HG02798 (cell line): ENCODE measurements around the gene PRPF18.

Experiments
- ATAC-seq: cut with Tn5 transposase; IDR thresholded peaks from one replicate; pipeline ENCODE4 v1.9.1; 2021; ENCODE audit warnings: mild to moderate bottlenecking; ENCODE audit not compliant: unreplicated experiment, poor library complexity

The PRPF18 gene

GRCh38 chr10:13597909-13598308, 11.1 kb downstream of the PRPF18 start:
- no peak for ATAC-seq

- no peak for ATAC-seq
Observed at GRCh38 chr10:13604357-13605040, 17.7 kb downstream of the PRPF18 start.

- ATAC-seq = no peak
Observed at GRCh38 chr10:13608246-13608853, 21.6 kb downstream of the PRPF18 start.

- ATAC-seq = no peak
Observed at GRCh38 chr10:13612654-13613373, 26.0 kb downstream of the PRPF18 start.

- no peak for ATAC-seq
Observed at GRCh38 chr10:13613519-13613918, 26.8 kb downstream of the PRPF18 start.

GRCh38 chr10:13614530-13615332, 28.0 kb downstream of the PRPF18 start:
- no peak for ATAC-seq

- ATAC-seq = no peak
Observed at GRCh38 chr10:13615650-13616300, 29.0 kb downstream of the PRPF18 start.

GRCh38 chr10:13617116-13617515, 30.4 kb downstream of the PRPF18 start:
- no peak for ATAC-seq

- ATAC-seq = no peak
Observed at GRCh38 chr10:13621931-13622330, 35.2 kb downstream of the PRPF18 start.

GRCh38 chr10:13624630-13625029, 37.9 kb downstream of the PRPF18 start:
- ATAC-seq = no peak

- no peak for ATAC-seq
Observed at GRCh38 chr10:13627459-13628310, 40.9 kb downstream of the PRPF18 start.

- ATAC-seq = no peak
Observed at GRCh38 chr10:13628661-13629060, 41.9 kb downstream of the PRPF18 start.

GRCh38 chr10:13629116-13629515, 42.4 kb downstream of the PRPF18 start:
- no peak for ATAC-seq

GRCh38 chr10:13630231-13630630, 43.5 kb downstream of the PRPF18 start:
- no peak for ATAC-seq

- no peak for ATAC-seq
Observed at GRCh38 chr10:13631594-13631993, 44.8 kb downstream of the PRPF18 start.

GRCh38 chr10:13632440-13632839, 45.7 kb downstream of the PRPF18 start:
- no peak for ATAC-seq

GRCh38 chr10:13632884-13633440, 46.2 kb downstream of the PRPF18 start:
- no peak for ATAC-seq

- ATAC-seq = no peak
Observed at GRCh38 chr10:13633689-13634088, 46.9 kb downstream of the PRPF18 start.

GRCh38 chr10:13634207-13634606, 47.4 kb downstream of the PRPF18 start:
- no peak for ATAC-seq
